DMS79 (cell line): ENCODE results near the gene KIN.
"Not testable (repeated sequence)": the region's sequence is repeated elsewhere in the genome, so short reads cannot be mapped to it uniquely, and the experiment has no call there.

Source experiments
- DNase-seq: peaks from one replicate; lab custom pipeline; 2025; lab: John Stamatoyannopoulos, UW

The KIN gene

GRCh38 chr10:7794251-7795026 is 6.6 kb upstream of the KIN start:
- no peak for DNase-seq

- peak; percentile 2 for DNase-seq
Observed at GRCh38 chr10:7792541-7792940, 4.7 kb upstream of the KIN start.

- DNase-seq, result no peak
Observed at GRCh38 chr10:7789390-7789789, 1.6 kb upstream of the KIN start.

GRCh38 chr10:7788639-7789286 is 970 bp upstream of the KIN start:
- peak; percentile 29 for DNase-seq

- no peak for DNase-seq
Observed at GRCh38 chr10:7787150-7787856, 490 bp downstream of the KIN start.

- DNase-seq, result no peak
Observed at GRCh38 chr10:7786430-7786829, 1.4 kb downstream of the KIN start.

GRCh38 chr10:7782194-7782593 is 5.6 kb downstream of the KIN start:
- DNase-seq, result not testable (repeated sequence)

GRCh38 chr10:7776777-7777176 is 11.0 kb downstream of the KIN start:
- DNase-seq, result no peak

GRCh38 chr10:7773845-7774801 is 13.7 kb downstream of the KIN start:
- DNase-seq, result no peak

GRCh38 chr10:7768417-7768816 is 19.4 kb downstream of the KIN start:
- DNase-seq, result no peak

- no peak for DNase-seq
Observed at GRCh38 chr10:7767209-7767608, 20.6 kb downstream of the KIN start.

GRCh38 chr10:7766241-7766640 is 21.6 kb downstream of the KIN start:
- DNase-seq, result no peak

- no peak for DNase-seq
Observed at GRCh38 chr10:7763929-7764328, 23.9 kb downstream of the KIN start.

GRCh38 chr10:7756360-7756992 is 31.3 kb downstream of the KIN start:
- no peak for DNase-seq

GRCh38 chr10:7755103-7755502 is 32.7 kb downstream of the KIN start:
- DNase-seq, result no peak

- no peak for DNase-seq
Observed at GRCh38 chr10:7752251-7752650, 35.5 kb downstream of the KIN start.

GRCh38 chr10:7750222-7750621 is 37.6 kb downstream of the KIN start:
- no peak for DNase-seq

- DNase-seq, result not testable (repeated sequence)
Observed at GRCh38 chr10:7748637-7749036, 39.2 kb downstream of the KIN start.

GRCh38 chr10:7744307-7744706 is 43.5 kb downstream of the KIN start:
- no peak for DNase-seq

GRCh38 chr10:7738536-7739407 is 49.0 kb downstream of the KIN start:
- no peak for DNase-seq
